Cardiac fibroblast (primary cell): ENCODE measurements around the gene PSMD1.
"Not testable (repeated sequence)": the region's sequence is repeated elsewhere in the genome, so short reads cannot be mapped to it uniquely, and the experiment has no call there.

Experiments used
- DNase-seq, 2 donors: peaks; one replicate each; pipeline versions ENCODE4 v3.0.0 to v3.0.0-alpha.2; 2010; ENCODE audit warnings: low read depth in 2 of 2
- H3K4me3 ChIP-seq, 2 donors: replicated peaks in 1 of 2; 1 replicate in 1 of 2; 2 replicates in 1 of 2; pipeline ENCODE4 v1.5.1; 2011; ENCODE audit warnings: low read depth in 2 of 2, low read length in 2 of 2, mild to moderate bottlenecking in 2 of 2, moderate library complexity in 1 of 2
- CTCF ChIP-seq: IDR thresholded peaks from one replicate; pipeline ENCODE4 v1.5.1; 2011; ENCODE audit warnings: low read depth, mild to moderate bottlenecking, low read length, inconsistent platforms

Gene PSMD1

DNA sequence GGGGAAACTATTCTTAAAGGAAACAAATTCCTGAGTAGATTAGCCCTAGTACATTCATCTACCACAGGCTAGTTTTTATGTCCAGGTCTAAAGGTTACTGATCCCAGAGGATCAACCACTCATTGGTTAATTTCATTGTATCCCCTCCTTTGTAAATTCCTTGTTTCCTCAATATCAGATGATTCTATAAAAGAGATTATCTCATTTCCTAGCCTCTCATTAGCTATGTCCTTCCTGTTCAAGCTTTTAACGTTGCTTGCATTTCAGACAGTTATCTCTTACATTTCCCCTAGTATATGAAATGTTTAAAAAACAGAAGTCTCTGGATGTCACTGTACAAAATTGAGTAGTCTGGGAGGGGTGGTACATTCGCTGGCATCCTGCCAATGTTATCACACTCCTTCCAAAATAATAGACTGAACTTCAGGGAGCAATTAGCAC is 117.6 kb downstream of the PSMD1 start:
- no peak overlapping the region for H3K4me3 ChIP-seq

DNA sequence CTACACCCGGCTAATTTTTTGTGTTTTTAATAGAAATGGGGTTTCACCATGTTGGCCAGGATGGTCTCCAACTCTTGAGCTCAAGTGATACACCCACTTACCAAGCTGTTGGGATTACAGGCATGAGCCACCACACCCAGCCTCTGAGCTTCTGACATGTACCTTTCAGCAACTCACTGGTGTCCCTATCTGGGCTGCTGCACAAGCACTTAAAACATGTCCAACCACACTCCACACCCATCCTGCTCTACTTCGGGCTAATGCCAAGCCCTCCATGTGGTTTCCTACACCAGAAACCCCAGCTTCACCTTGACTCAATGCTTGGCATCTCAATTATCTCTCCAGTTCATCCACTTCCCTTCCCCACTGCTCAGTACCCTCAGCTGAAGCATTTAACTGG is 119.4 kb downstream of the PSMD1 start:
- DNase-seq, result peak in 1 of 2 donors; percentile 45
- no peak overlapping the region for H3K4me3 ChIP-seq
- TF ChIP-seq CTCF, result no peak

More for the DNA sequence above, 117.6 kb downstream of the PSMD1 start:
- TF ChIP-seq CTCF, result no peak
- peak in 1 of 2 donors; percentile 44 for DNase-seq

- no peak for TF ChIP-seq CTCF
- no peak for DNase-seq
- no peak overlapping the region for H3K4me3 ChIP-seq
Measured at GRCh38 chr2:231177156-231178025, 120.7 kb downstream of the PSMD1 start.

- not testable (repeated sequence) for H3K4me3 ChIP-seq, DNase-seq
Measured at GRCh38 chr2:231178805-231179204, 122.1 kb downstream of the PSMD1 start.

DNA sequence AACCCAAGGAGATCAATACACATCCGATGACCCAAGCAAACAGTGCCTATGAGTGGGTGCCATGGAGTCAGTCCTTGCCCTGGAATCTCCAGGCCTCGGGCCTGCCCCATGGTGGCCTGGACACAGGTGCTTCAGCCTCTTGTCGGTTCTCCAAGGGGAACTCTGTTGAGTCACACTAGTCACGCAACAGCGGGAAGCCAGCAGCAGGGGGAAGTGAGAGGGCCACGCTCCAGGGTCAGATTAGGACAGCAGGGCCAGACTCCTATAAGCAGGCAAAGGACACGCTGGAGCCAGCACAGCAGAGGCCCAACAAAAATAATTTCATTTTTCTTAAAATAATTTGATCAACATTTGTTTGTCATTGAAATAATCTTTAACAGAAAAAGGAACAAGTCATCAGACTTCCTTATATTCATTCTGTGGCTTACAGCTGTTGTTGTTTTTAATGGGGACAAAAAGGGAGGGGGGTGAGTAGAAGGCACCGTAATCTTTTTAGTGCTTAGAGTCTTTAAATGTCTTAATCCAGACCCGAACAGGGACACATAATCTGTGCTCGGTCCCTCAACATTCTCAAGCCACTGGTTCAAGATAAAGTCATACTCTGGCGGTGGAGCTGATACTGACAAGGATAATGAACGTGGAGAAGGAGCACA is 125.3 kb downstream of the PSMD1 start:
- no peak overlapping the region for H3K4me3 ChIP-seq
- DNase-seq, result peak; percentile 63 to 89
- TF ChIP-seq CTCF, result no peak

- no peak overlapping the region for H3K4me3 ChIP-seq
- no peak for DNase-seq
- no peak for TF ChIP-seq CTCF
Measured at GRCh38 chr2:231182513-231182899, 125.8 kb downstream of the PSMD1 start.

DNA sequence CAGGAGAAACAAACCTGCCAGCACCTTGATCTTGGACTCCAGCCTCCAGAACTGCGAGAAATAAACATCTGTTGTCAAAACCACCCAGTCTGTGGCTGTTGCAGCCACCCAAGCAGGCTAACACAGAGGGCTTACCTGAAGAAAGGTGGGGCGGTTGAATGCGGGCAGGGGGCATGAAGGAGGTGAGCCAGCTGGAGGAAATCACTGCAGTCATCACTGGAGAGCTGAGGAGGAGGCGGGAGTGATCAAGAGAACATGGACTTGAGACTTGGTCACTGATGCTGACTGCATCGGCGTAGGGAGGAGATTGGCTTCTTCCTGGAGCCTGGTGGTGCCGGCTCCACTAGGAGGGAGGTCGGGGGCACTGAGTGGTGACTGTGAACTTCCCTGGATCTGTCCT is 127.2 kb downstream of the PSMD1 start:
- no peak overlapping the region for H3K4me3 ChIP-seq
- no peak for DNase-seq
- TF ChIP-seq CTCF, result no peak
